H1 (cell line): ENCODE measurements around the gene NRSN2. TPM values are rescaled to one million over a fixed set of nuclear protein-coding genes. Genes with fewer than 3 reads are reported as not detected.

Experiments
- NANOG ChIP-seq: IDR thresholded peaks from 2 replicates; pipeline ENCODE4 v1.6.1; 2011; ENCODE audit warnings: low read length, low read depth, mild to moderate bottlenecking, inconsistent platforms; ENCODE audit not compliant: insufficient read depth, poor library complexity, severe bottlenecking
- RXRA ChIP-seq: IDR thresholded peaks from 2 replicates; pipeline ENCODE4 v1.6.1; 2011; ENCODE audit warnings: low read depth, mild to moderate bottlenecking, low read length, moderate library complexity; ENCODE audit not compliant: insufficient read depth
- SIN3A ChIP-seq, 2 experiments: IDR thresholded peaks in 1 of 2; conservative IDR thresholded peaks in 1 of 2; 2 replicates each; pipeline ENCODE4 v1.6.1; 2011 to 2012; ENCODE audit warnings: low read length in 2 of 2, improper control_type of control experiment in 1 of 2, low read depth in 1 of 2, mild to moderate bottlenecking in 1 of 2
- TAF1 ChIP-seq: IDR thresholded peaks from 2 replicates; pipeline ENCODE4 v1.6.1; 2011; ENCODE audit warnings: mild to moderate bottlenecking, low read depth, low read length
- polyA plus RNA-seq, 7 experiments: library from polyadenylated mRNA; depleted of rRNA in 3 of 7; stranded (reverse) in 5 of 7; unstranded in 2 of 7; fragments of >200 nt in 5 of 7; fragments of 200-250 nt in 2 of 7; gene quantifications; 1 replicate in 5 of 7; 2 replicates in 1 of 7; 4 replicates in 1 of 7; pipeline versions ENCODE4 v1.2.1 to v1.2.3, GENCODE V29; 2011 to 2013; ENCODE audit warnings: missing spikeins in 2 of 7, mixed read lengths in 2 of 7
- total RNA-seq: library from RNA; stranded (reverse); fragmentation: NEBNext Ultra II Directional; extraction: Animal tissue kit (Norgen Biotek cat#: 25700); gene quantifications from 2 replicates; pipeline ENCODE4 v1.2.1, GENCODE V29; 2021
- TF ChIP-seq, protein P1 (sequence below): IDR thresholded peaks from 2 replicates; pipeline ENCODE4 v1.6.1; 2012; ENCODE audit warnings: inconsistent platforms

The NRSN2 gene
- total and polyA plus RNA-seq, 2 of the 8 experiments (the other 6 are each of a cell fraction or from before 2014, with no cell fraction given), result 19.4 to 33.3 TPM

DNA sequence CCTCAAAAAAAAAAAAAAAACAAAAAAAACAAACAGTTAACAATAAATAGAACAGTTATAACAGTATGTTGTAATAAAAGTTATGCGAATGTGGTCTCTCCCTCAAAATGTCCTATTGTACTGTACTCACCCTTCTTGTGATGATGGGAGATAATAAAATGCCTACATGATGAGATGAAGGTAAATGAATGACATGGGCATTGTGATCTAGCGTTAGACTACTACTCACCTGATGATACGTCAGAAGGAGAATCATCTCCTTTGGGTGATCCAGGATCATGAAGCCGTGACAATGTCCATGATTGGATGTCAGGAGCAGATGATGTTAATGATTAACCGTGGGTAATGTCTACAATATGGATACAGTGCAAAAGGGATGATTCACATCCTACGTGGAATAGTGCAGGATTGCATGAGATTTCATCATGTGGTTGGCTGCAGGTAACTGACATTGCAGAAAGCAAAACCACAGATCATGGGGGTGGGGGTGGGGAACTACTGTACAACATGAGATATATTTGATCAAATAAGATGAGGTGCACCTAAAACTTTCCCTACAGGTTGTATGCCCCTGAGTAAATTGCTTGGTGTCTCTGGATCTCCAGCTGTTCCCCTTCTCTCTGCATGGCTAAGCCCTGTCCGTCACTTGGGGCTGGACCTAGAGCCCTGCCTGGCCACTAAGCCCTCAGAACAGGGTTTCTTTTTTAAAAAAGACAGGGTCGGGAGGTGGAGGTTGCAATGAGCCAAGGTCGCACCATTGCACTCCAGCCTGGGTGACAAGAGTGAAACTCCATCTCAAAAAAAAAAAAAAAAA is 55.0 kb downstream of the NRSN2 start (continued):
- TF ChIP-seq RXRA (no peak), TAF1 (no peak), NANOG (no peak), SIN3A (conservative IDR thresholded peaks at IDR 0.05 in 1 of 2, IDR thresholded peaks at IDR 0.05 in 1 of 2; ENCODE audit: low read depth in 1 of 2, low read length in 2 of 2) (no peak)
- TF ChIP-seq, protein P1, sequence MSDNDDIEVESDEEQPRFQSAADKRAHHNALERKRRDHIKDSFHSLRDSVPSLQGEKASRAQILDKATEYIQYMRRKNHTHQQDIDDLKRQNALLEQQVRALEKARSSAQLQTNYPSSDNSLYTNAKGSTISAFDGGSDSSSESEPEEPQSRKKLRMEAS, result no peak
